Epithelial cell of proximal tubule (primary cell): ENCODE measurements around the gene PPP1R37. TPM values are rescaled to one million over a fixed set of nuclear protein-coding genes. Genes with fewer than 3 reads are reported as not detected.

Experiments
- DNase-seq: peaks from one replicate; pipeline ENCODE4 v3.0.0-alpha.2; 2011; ENCODE audit warnings: low read depth
- H3K4me3 ChIP-seq: 2 replicates; pipeline ENCODE4 v1.5.1; 2011; ENCODE audit warnings: low read depth, mild to moderate bottlenecking, low read length
- total RNA-seq: library from RNA; depleted of rRNA; stranded (reverse); fragments of >200 nt; gene quantifications from 2 replicates; pipeline ENCODE4 v1.2.3, GENCODE V29; 2015
- TF ChIP-seq, protein P1 (sequence below): conservative IDR thresholded peaks from 2 replicates; pipeline ENCODE4 v1.5.1; 2012; ENCODE audit warnings: low read depth, mild to moderate bottlenecking, low read length

The PPP1R37 gene
- total RNA-seq, 1 donor from 2014 or later, result 64.0 TPM

DNA sequence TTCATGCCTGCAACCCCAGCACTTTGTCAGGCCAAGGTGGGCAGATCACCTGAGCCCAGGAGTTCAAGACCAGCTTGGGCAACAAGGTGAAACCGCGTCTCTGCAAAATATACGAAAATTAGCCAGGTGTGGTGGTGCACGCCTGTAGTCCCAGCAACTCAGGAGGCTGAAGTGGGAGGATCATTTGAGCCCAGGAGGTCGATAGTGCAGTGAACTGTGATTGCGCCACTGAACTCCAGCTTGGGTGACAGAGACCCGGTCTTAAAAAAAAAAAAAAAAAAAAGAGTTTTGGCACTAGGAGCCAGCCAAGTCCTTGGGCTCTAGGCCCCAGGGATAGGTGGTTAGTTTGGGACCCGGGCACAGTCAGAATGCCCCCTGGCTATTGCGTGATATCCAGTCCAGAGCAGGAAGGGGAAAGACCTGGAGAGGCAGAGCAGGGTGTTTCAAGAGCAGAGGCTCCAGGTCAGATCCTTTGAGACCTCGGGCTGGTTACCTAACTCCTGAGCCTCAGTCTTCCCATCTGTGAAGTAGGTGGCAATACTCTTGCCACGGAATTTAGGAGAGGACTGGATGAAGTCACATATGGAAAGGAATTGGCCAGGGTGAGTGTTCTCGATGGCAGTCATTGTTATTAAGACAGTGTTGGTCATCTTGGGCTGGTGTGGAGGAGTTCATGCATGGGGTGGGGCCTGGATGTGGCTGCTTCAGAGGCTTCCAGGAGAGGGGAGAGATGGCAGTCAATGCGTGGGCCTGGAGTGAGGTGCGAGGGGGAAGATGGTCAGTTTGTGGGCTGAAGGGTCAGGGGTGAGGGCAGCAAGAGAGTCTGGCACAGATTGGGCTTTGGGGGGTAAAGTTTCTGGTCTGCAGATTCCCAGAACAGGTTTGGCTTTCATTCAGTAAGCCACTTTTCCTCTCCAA lies 2.8 kb downstream of the PPP1R37 start:
- no peak for DNase-seq
- peak overlapping the region; percentile 87 for H3K4me3 ChIP-seq
- TF ChIP-seq, protein P1, sequence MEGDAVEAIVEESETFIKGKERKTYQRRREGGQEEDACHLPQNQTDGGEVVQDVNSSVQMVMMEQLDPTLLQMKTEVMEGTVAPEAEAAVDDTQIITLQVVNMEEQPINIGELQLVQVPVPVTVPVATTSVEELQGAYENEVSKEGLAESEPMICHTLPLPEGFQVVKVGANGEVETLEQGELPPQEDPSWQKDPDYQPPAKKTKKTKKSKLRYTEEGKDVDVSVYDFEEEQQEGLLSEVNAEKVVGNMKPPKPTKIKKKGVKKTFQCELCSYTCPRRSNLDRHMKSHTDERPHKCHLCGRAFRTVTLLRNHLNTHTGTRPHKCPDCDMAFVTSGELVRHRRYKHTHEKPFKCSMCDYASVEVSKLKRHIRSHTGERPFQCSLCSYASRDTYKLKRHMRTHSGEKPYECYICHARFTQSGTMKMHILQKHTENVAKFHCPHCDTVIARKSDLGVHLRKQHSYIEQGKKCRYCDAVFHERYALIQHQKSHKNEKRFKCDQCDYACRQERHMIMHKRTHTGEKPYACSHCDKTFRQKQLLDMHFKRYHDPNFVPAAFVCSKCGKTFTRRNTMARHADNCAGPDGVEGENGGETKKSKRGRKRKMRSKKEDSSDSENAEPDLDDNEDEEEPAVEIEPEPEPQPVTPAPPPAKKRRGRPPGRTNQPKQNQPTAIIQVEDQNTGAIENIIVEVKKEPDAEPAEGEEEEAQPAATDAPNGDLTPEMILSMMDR, result no peak

GRCh38 chr19:45096700-45097099 lies 3.7 kb downstream of the PPP1R37 start:
- no peak overlapping the region for H3K4me3 ChIP-seq
- no peak for DNase-seq
- TF ChIP-seq, protein P1, result no peak

DNA sequence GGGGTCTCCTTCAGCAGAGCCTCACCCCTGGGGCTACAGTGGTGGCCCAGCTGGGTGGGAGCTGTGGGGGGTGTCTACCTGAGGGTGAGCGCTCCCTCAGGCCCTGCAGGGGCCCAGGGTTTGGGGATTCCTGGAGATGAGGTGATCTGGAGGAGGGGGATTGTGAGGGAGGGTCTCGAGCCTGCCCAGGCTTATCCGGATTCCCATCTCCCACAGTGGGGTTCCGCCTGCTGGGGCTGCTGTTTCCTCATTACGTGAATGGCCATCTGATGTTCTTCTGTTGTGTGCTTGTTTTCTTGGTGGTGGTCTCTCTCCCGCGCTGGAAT lies 4.4 kb downstream of the PPP1R37 start:
- TF ChIP-seq, protein P1, result no peak
- no peak for DNase-seq
- H3K4me3 ChIP-seq, result no peak overlapping the region

- H3K4me3 ChIP-seq, result no peak overlapping the region
- TF ChIP-seq, protein P1, result no peak
These were observed 5.0 kb downstream of the PPP1R37 start for GRCh38 chr19:45097776-45098520.

GRCh38 chr19:45098521-45099466 lies 5.8 kb downstream of the PPP1R37 start:
- TF ChIP-seq, protein P1, result no peak
- no peak for DNase-seq
- H3K4me3 ChIP-seq, result peak overlapping the region; percentile 29

More at GRCh38 chr19:45097776-45098520, 5.0 kb downstream of the PPP1R37 start:
- peak; percentile 93 for DNase-seq

GRCh38 chr19:45099467-45100191 lies 6.7 kb downstream of the PPP1R37 start:
- TF ChIP-seq, protein P1, result no peak
- H3K4me3 ChIP-seq, result peak overlapping the region; percentile 27
- DNase-seq, result no peak
